HCT116 (cell line): ENCODE measurements around the gene BDH1.

Experiments
- CTCF ChIP-seq, 3 experiments: fragments of 200-600 bp in 1 of 3; sonication (generic) in 1 of 3; IDR thresholded peaks in 2 of 3; conservative IDR thresholded peaks in 1 of 3; 2 replicates each; pipeline ENCODE4 v1.5.1; 2012 to 2017; ENCODE audit warnings: low read depth in 2 of 3, low read length in 2 of 3, antibody characterized with exemption in 1 of 3, borderline replicate concordance in 1 of 3, control low read depth in 1 of 3, mild to moderate bottlenecking in 1 of 3, mixed read lengths in 1 of 3, mixed run types in 1 of 3, moderate library complexity in 1 of 3; ENCODE audit not compliant: insufficient read depth in 1 of 3
- ELF1 ChIP-seq: IDR thresholded peaks from 2 replicates; pipeline ENCODE4 v1.6.1; 2012; ENCODE audit warnings: low read depth, borderline replicate concordance
- EZH2phosphoT487 ChIP-seq: fragments of 200-600 bp; IDR thresholded peaks from 2 replicates; pipeline ENCODE4 v1.6.1; 2018; ENCODE audit warnings: antibody characterized with exemption, borderline replicate concordance
- MAX ChIP-seq: IDR thresholded peaks from 2 replicates; pipeline ENCODE4 v1.6.1; 2012
- POLR2A ChIP-seq: IDR thresholded peaks from 2 replicates; pipeline ENCODE4 v1.7.0; 2011; ENCODE audit warnings: borderline replicate concordance; ENCODE audit not compliant: insufficient read depth, insufficient read length; ENCODE audit errors: extremely low read depth
- POLR2AphosphoS5 ChIP-seq: IDR thresholded peaks from 2 replicates; pipeline ENCODE4 v1.6.1; 2011; ENCODE audit warnings: mild to moderate bottlenecking, low read depth, low read length, moderate library complexity
- TCF7L2 ChIP-seq: IDR thresholded peaks from 2 replicates; pipeline ENCODE4 v1.7.0; 2011; ENCODE audit warnings: borderline replicate concordance, inconsistent platforms; ENCODE audit not compliant: insufficient read depth, insufficient read length; ENCODE audit errors: extremely low read depth
- YY1 ChIP-seq: IDR thresholded peaks from 2 replicates; pipeline ENCODE4 v1.6.1; 2011; ENCODE audit warnings: low read length, low read depth, moderate library complexity, mild to moderate bottlenecking; ENCODE audit not compliant: insufficient replicate concordance; ENCODE audit errors: extremely low read depth

- TF ChIP-seq CTCF (IDR thresholded peaks at IDR 0.05 in 2 of 3, conservative IDR thresholded peaks at IDR 0.05 in 1 of 3; ENCODE audit: borderline replicate concordance in 1 of 3, insufficient read depth in 1 of 3, low read depth in 2 of 3, low read length in 2 of 3) (no peak), POLR2A (no peak), TCF7L2 (no peak), POLR2AphosphoS5 (no peak), MAX (no peak), YY1 (no peak), ELF1 (no peak), EZH2phosphoT487 (no peak)
Observed at GRCh38 chr3:197545101-197545500, 10.7 kb downstream of the BDH1 start.
